Peyer's patch (tissue), 4 donors: ENCODE data around the gene KLK3.

Source experiments
- CTCF ChIP-seq, 6 experiments: fragments of 450-650 bp in 4 of 6; fragments of 200-600 bp in 2 of 6; sonication (generic) in 1 of 6; IDR thresholded peaks; one replicate each; pipeline ENCODE4 v1.5.1; 2017 to 2019; ENCODE audit warnings: antibody characterized with exemption in 6 of 6, mild to moderate bottlenecking in 3 of 6, moderate library complexity in 1 of 6
- POLR2A ChIP-seq, 2 donors: fragments of 450-650 bp; IDR thresholded peaks; one replicate each; pipeline ENCODE4 v1.5.1; 2017; ENCODE audit warnings: antibody characterized with exemption in 2 of 2, mild to moderate bottlenecking in 2 of 2, moderate library complexity in 2 of 2

GRCh38 chr19:50808856-50809255 is 45.9 kb upstream of the KLK3 start:
- TF ChIP-seq CTCF (IDR thresholded peaks at IDR 0.05) (no peak), POLR2A (IDR thresholded peaks at IDR 0.05) (no peak)
